ENCODE data around the gene CHD5.

DNA sequence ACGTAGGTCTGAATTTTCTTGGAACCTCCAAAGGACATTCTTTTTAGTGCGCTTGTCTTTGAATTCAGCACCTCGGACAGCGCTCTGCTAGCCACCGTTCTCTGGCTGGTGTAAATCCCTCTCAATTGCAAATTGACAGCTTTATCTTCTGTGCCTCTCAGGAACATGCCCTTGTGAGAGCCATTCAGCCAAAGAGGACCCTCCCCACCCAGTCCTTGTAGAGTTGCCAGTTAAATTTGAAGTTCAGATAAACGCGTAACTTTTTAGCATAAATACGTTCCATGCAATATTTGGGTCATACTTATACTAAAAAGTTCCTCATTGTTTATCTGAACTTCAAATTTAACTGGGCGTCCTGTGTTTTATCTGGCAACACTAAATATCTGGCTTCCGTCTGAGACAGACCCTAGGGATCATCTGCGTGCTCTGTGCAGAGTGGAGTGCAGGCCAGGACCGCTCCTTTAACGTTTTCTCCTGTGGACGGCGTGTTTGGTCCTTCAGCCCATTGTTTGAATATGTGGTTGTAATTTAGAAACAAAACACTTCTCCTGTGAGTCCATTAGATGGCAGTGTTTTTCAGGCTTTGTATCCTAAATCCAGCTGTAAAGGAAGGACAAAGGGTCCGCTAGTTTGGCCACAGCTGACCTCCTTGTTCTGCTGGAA lies 127.4 kb downstream of the CHD5 start:
- TF ChIP-seq, protein P1, sequence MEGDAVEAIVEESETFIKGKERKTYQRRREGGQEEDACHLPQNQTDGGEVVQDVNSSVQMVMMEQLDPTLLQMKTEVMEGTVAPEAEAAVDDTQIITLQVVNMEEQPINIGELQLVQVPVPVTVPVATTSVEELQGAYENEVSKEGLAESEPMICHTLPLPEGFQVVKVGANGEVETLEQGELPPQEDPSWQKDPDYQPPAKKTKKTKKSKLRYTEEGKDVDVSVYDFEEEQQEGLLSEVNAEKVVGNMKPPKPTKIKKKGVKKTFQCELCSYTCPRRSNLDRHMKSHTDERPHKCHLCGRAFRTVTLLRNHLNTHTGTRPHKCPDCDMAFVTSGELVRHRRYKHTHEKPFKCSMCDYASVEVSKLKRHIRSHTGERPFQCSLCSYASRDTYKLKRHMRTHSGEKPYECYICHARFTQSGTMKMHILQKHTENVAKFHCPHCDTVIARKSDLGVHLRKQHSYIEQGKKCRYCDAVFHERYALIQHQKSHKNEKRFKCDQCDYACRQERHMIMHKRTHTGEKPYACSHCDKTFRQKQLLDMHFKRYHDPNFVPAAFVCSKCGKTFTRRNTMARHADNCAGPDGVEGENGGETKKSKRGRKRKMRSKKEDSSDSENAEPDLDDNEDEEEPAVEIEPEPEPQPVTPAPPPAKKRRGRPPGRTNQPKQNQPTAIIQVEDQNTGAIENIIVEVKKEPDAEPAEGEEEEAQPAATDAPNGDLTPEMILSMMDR (IDR thresholded peaks at IDR 0.05): peak; percentile 82
- TF ChIP-seq, protein P2, sequence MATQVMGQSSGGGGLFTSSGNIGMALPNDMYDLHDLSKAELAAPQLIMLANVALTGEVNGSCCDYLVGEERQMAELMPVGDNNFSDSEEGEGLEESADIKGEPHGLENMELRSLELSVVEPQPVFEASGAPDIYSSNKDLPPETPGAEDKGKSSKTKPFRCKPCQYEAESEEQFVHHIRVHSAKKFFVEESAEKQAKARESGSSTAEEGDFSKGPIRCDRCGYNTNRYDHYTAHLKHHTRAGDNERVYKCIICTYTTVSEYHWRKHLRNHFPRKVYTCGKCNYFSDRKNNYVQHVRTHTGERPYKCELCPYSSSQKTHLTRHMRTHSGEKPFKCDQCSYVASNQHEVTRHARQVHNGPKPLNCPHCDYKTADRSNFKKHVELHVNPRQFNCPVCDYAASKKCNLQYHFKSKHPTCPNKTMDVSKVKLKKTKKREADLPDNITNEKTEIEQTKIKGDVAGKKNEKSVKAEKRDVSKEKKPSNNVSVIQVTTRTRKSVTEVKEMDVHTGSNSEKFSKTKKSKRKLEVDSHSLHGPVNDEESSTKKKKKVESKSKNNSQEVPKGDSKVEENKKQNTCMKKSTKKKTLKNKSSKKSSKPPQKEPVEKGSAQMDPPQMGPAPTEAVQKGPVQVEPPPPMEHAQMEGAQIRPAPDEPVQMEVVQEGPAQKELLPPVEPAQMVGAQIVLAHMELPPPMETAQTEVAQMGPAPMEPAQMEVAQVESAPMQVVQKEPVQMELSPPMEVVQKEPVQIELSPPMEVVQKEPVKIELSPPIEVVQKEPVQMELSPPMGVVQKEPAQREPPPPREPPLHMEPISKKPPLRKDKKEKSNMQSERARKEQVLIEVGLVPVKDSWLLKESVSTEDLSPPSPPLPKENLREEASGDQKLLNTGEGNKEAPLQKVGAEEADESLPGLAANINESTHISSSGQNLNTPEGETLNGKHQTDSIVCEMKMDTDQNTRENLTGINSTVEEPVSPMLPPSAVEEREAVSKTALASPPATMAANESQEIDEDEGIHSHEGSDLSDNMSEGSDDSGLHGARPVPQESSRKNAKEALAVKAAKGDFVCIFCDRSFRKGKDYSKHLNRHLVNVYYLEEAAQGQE (IDR thresholded peaks at IDR 0.05; ENCODE audit: insufficient read depth in 1 of 2, low read depth in 2 of 2, low read length in 1 of 2): peak; percentile 98 to 99
